Activated B cell treated with CpG ODN at 0.5 μM for 24 hours (primary cell): ENCODE results near the gene CATSPER3. TPM values are rescaled to one million over a fixed set of nuclear protein-coding genes. Genes with fewer than 3 reads are reported as not detected.
A peak's percentile ranks its signal among the peaks of the same experiment; 100 is the strongest.
"Not testable (repeated sequence)": the region's sequence is repeated elsewhere in the genome, so short reads cannot be mapped to it uniquely, and the experiment has no call there.

Experiments
- ATAC-seq: fragments of 200-7000 bp; cut with Tn5 transposase; one replicate; pipeline ENCODE4 v1.10.0; 2021; ENCODE audit warnings: low read depth, mild to moderate bottlenecking, moderate library complexity
- CTCF ChIA-PET: fragments of 350-600 bp; sonication (Branson Sonifier 250); formaldehyde crosslinking; loops from one replicate; lab custom pipeline; 2021; ENCODE audit warnings: antibody characterized with exemption; lab: Charles Lee
- POLR2A ChIA-PET: fragments of 350-600 bp; sonication (Branson Sonifier 250); formaldehyde crosslinking; loops from one replicate; lab custom pipeline; 2021; ENCODE audit warnings: antibody characterized with exemption; lab: Charles Lee
- DNase-seq: peaks from one replicate; pipeline ENCODE4 v3.0.0; 2022
- H3K27ac Mint-ChIP-seq: one replicate; pipeline ENCODE4 v1.8.0; 2020; ENCODE audit warnings: mixed read lengths
- H3K27me3 Mint-ChIP-seq: one replicate; pipeline ENCODE4 v1.8.0; 2021; ENCODE audit warnings: mixed read lengths
- H3K36me3 Mint-ChIP-seq: one replicate; pipeline ENCODE4 v1.8.0; 2021; ENCODE audit warnings: low read depth, mixed read lengths
- H3K4me1 Mint-ChIP-seq: one replicate; pipeline ENCODE4 v1.8.0; 2021; ENCODE audit warnings: mixed read lengths
- H3K4me3 Mint-ChIP-seq: one replicate; pipeline ENCODE4 v1.8.0; 2020; ENCODE audit warnings: mild to moderate bottlenecking, mixed read lengths
- H3K9me3 Mint-ChIP-seq: one replicate; pipeline ENCODE4 v1.8.0; 2020; ENCODE audit warnings: mixed read lengths
- CTCF ChIP-seq: fragments of 200-600 bp; IDR thresholded peaks from one replicate; pipeline ENCODE4 v1.8.0; 2022; ENCODE audit warnings: antibody characterized with exemption, mild to moderate bottlenecking
- intact Hi-C: fragments of 100-400 bp; cut with micrococcal nuclease; formaldehyde crosslinking; loops from one replicate; pipeline ENCODE4 v1.15.1; 2024
- total RNA-seq: library from RNA; stranded (reverse); gene quantifications from 2 replicates; pipeline ENCODE4 v1.2.3, GENCODE V29; 2022

Gene CATSPER3
- total RNA-seq, 1 donor from 2014 or later = 0.95 TPM

GRCh38 chr5:134994560-134995156, 27.0 kb downstream of the CATSPER3 start:
- H3K4me3 Mint-ChIP-seq = peak overlapping the region; percentile 8
- ATAC-seq = peak; percentile 45
- H3K27ac Mint-ChIP-seq = no peak overlapping the region
- no peaks in the 10 kb centered on the region for H3K36me3 Mint-ChIP-seq
- POLR2A ChIA-PET = no interaction called here
- peaks cover 20% of the 10 kb centered on the region for H3K4me1 Mint-ChIP-seq
- H3K27me3 Mint-ChIP-seq = no peaks in the 10 kb centered on the region
- no peak for DNase-seq
- intact Hi-C loops = no loop called here
- H3K9me3 Mint-ChIP-seq = peaks cover 4% of the 10 kb centered on the region
- CTCF ChIA-PET = no interaction called here
- TF ChIP-seq CTCF = no peak

- Mint-ChIP-seq H3K27me3 (no peaks in the 10 kb centered on the region), H3K4me1 (peaks cover 20% of the 10 kb centered on the region), H3K9me3 (peaks cover 3% of the 10 kb centered on the region), H3K27ac (no peak overlapping the region), H3K36me3 (no peaks in the 10 kb centered on the region), H3K4me3 (no peak overlapping the region)
- POLR2A ChIA-PET = no interaction called here
- DNase-seq = no peak
- CTCF ChIA-PET = no interaction called here
- TF ChIP-seq CTCF = no peak
- ATAC-seq = no peak
- intact Hi-C loops = no loop called here
Observed at GRCh38 chr5:134995850-134996402, 28.2 kb downstream of the CATSPER3 start.

GRCh38 chr5:134997015-134997414, 29.3 kb downstream of the CATSPER3 start:
- CTCF ChIA-PET = no interaction called here
- peaks cover 20% of the 10 kb centered on the region for H3K4me1 Mint-ChIP-seq
- no peak overlapping the region for H3K27ac Mint-ChIP-seq
- no peaks in the 10 kb centered on the region for H3K36me3 Mint-ChIP-seq
- POLR2A ChIA-PET = no interaction called here
- intact Hi-C loops = no loop called here
- no peaks in the 10 kb centered on the region for H3K9me3 Mint-ChIP-seq
- H3K27me3 Mint-ChIP-seq = no peaks in the 10 kb centered on the region
- DNase-seq = no peak
- H3K4me3 Mint-ChIP-seq = no peak overlapping the region
- no peak for TF ChIP-seq CTCF
- no peak for ATAC-seq

GRCh38 chr5:134998068-134998467, 30.4 kb downstream of the CATSPER3 start:
- not testable (repeated sequence) for DNase-seq

GRCh38 chr5:135004376-135004775, 36.7 kb downstream of the CATSPER3 start:
- peaks cover 8% of the 10 kb centered on the region for H3K27me3 Mint-ChIP-seq
- no peaks in the 10 kb centered on the region for H3K36me3 Mint-ChIP-seq
- DNase-seq (no peak), ATAC-seq (no peak)
- intact Hi-C loops = no loop called here
- POLR2A ChIA-PET = no interaction called here
- no peak for TF ChIP-seq CTCF
- H3K4me1 Mint-ChIP-seq = no peaks in the 10 kb centered on the region
- no peak overlapping the region for H3K27ac Mint-ChIP-seq
- CTCF ChIA-PET = no interaction called here
- no peaks in the 10 kb centered on the region for H3K9me3 Mint-ChIP-seq
- H3K4me3 Mint-ChIP-seq = no peak overlapping the region

More at GRCh38 chr5:134998068-134998467, 30.4 kb downstream of the CATSPER3 start:
- H3K36me3 Mint-ChIP-seq, H3K4me3 Mint-ChIP-seq, CTCF ChIA-PET, POLR2A ChIA-PET, H3K27ac Mint-ChIP-seq, ATAC-seq, H3K9me3 Mint-ChIP-seq, H3K27me3 Mint-ChIP-seq, intact Hi-C loops: not testable (repeated sequence)
- H3K4me1 Mint-ChIP-seq = peaks cover 20% of the 10 kb centered on the region
